WTC11 (cell line): ENCODE results near the gene SYNE4. TPM values are rescaled to one million over a fixed set of nuclear protein-coding genes. Genes with fewer than 3 reads are reported as not detected.

Experiments used
- ATAC-seq: fragments of 200-7000 bp; cut with Tn5 transposase; 2 replicates; pipeline ENCODE4 v1.10.0; 2021; ENCODE audit warnings: mild to moderate bottlenecking, moderate library complexity
- CTCF ChIA-PET: fragments of 300-600 bp; sonication (Branson Sonifier 250); formaldehyde crosslinking; loops from one replicate; lab custom pipeline; 2021; ENCODE audit warnings: antibody characterized with exemption; lab: Charles Lee
- POLR2A ChIA-PET: fragments of 350-600 bp; sonication (Branson Sonifier 250); formaldehyde crosslinking; loops from one replicate; lab custom pipeline; 2021; ENCODE audit warnings: antibody characterized with exemption; lab: Charles Lee
- DNase-seq: peaks from one replicate; pipeline ENCODE4 v3.0.0; 2021; ENCODE audit warnings: low spot score
- H3K27ac Mint-ChIP-seq: 2 replicates; pipeline ENCODE4 v1.8.0; 2021; ENCODE audit warnings: mixed read lengths
- H3K27me3 Mint-ChIP-seq: 2 replicates; pipeline ENCODE4 v1.8.0; 2021; ENCODE audit warnings: low read depth, mild to moderate bottlenecking, moderate library complexity, mixed read lengths
- H3K36me3 Mint-ChIP-seq: 2 replicates; pipeline ENCODE4 v1.8.0; 2021; ENCODE audit warnings: mixed read lengths
- H3K4me1 Mint-ChIP-seq: 2 replicates; pipeline ENCODE4 v1.8.0; 2022; ENCODE audit warnings: mixed read lengths
- H3K4me3 Mint-ChIP-seq: 2 replicates; pipeline ENCODE4 v1.8.0; 2021; ENCODE audit warnings: mild to moderate bottlenecking, moderate library complexity, mixed read lengths
- H3K9me3 Mint-ChIP-seq: 2 replicates; pipeline ENCODE4 v1.8.0; 2021; ENCODE audit warnings: mixed read lengths
- ELF4 ChIP-seq: sonication (generic); formaldehyde crosslinking; IDR thresholded peaks from 2 replicates; pipeline ENCODE4 v1.8.1; 2022; ENCODE audit warnings: low read depth, mild to moderate bottlenecking, moderate library complexity, missing genetic modification reagents
- ETV6 ChIP-seq: sonication (generic); formaldehyde crosslinking; IDR thresholded peaks from 2 replicates; pipeline ENCODE4 v1.8.1; 2022; ENCODE audit warnings: mild to moderate bottlenecking, missing genetic modification reagents
- GABPB1 ChIP-seq: sonication (generic); formaldehyde crosslinking; IDR thresholded peaks from 2 replicates; pipeline ENCODE4 v1.8.1; 2023; ENCODE audit warnings: mild to moderate bottlenecking, missing genetic modification reagents
- HMGA2 ChIP-seq: fragments of 250-450 bp; sonication (Bioruptor Pico); IDR thresholded peaks from 2 replicates; pipeline ENCODE4 v1.4.0; 2021; ENCODE audit warnings: mild to moderate bottlenecking, moderate library complexity
- NFATC4 ChIP-seq: fragments of 250-450 bp; sonication (Bioruptor Pico); IDR thresholded peaks from 2 replicates; pipeline ENCODE4 v1.9.0; 2021; ENCODE audit warnings: mild to moderate bottlenecking
- NR1H2 ChIP-seq: sonication (generic); formaldehyde crosslinking; IDR thresholded peaks from 2 replicates; pipeline ENCODE4 v1.9.0; 2021; ENCODE audit warnings: mild to moderate bottlenecking, moderate library complexity, missing genetic modification reagents
- RELA ChIP-seq: sonication (generic); formaldehyde crosslinking; IDR thresholded peaks from 2 replicates; pipeline ENCODE4 v1.8.1; 2022; ENCODE audit warnings: missing genetic modification reagents, mild to moderate bottlenecking, borderline replicate concordance
- SMAD3 ChIP-seq: sonication (generic); formaldehyde crosslinking; IDR thresholded peaks from 2 replicates; pipeline ENCODE4 v1.8.0; 2022; ENCODE audit warnings: missing genetic modification reagents, mild to moderate bottlenecking, borderline replicate concordance
- SOX15 ChIP-seq: fragments of 250-450 bp; sonication (Bioruptor Pico); IDR thresholded peaks from 2 replicates; pipeline ENCODE4 v1.9.0; 2021; ENCODE audit warnings: mild to moderate bottlenecking
- TCF7 ChIP-seq: sonication (generic); formaldehyde crosslinking; IDR thresholded peaks from 2 replicates; pipeline ENCODE4 v1.8.0; 2022; ENCODE audit warnings: mild to moderate bottlenecking, low read depth, missing genetic modification reagents, moderate library complexity
- ZNF219 ChIP-seq: sonication (generic); formaldehyde crosslinking; IDR thresholded peaks from 2 replicates; pipeline ENCODE4 v1.8.0; 2023; ENCODE audit warnings: missing genetic modification reagents, mild to moderate bottlenecking, borderline replicate concordance
- ZNF423 ChIP-seq: fragments of 250-450 bp; sonication (Bioruptor Pico); IDR thresholded peaks from 2 replicates; pipeline ENCODE4 v2.1.2; 2022; ENCODE audit warnings: mild to moderate bottlenecking, moderate library complexity
- total RNA-seq: library from RNA; stranded (reverse); gene quantifications from 3 replicates; pipeline ENCODE4 v1.2.3, GENCODE V29; 2021
- TF ChIP-seq, protein P1 (sequence below): sonication (generic); formaldehyde crosslinking; IDR thresholded peaks from 2 replicates; pipeline ENCODE4 v1.8.0; 2022; ENCODE audit warnings: mild to moderate bottlenecking, missing genetic modification reagents
- TF ChIP-seq, protein P2 (sequence below): fragments of 250-450 bp; sonication (Bioruptor Pico); IDR thresholded peaks from 2 replicates; pipeline ENCODE4 v2.1.2; 2022; ENCODE audit warnings: mild to moderate bottlenecking, moderate library complexity
- TF ChIP-seq, protein P3 (sequence below): sonication (generic); formaldehyde crosslinking; conservative IDR thresholded peaks from 2 replicates; pipeline ENCODE4 v1.8.1; 2023; ENCODE audit warnings: mild to moderate bottlenecking, low read depth, missing genetic modification reagents, moderate library complexity
- TF ChIP-seq, protein P4 (sequence below): sonication (generic); formaldehyde crosslinking; IDR thresholded peaks from 2 replicates; pipeline ENCODE4 v1.8.1; 2023; ENCODE audit warnings: mild to moderate bottlenecking, missing genetic modification reagents, moderate library complexity
- TF ChIP-seq, protein P5 (sequence below): sonication (generic); formaldehyde crosslinking; IDR thresholded peaks from 2 replicates; pipeline ENCODE4 v1.8.0; 2023; ENCODE audit warnings: mild to moderate bottlenecking, missing genetic modification reagents

Gene SYNE4
- total RNA-seq, 1 experiment from 2014 or later: 17.6 TPM

DNA sequence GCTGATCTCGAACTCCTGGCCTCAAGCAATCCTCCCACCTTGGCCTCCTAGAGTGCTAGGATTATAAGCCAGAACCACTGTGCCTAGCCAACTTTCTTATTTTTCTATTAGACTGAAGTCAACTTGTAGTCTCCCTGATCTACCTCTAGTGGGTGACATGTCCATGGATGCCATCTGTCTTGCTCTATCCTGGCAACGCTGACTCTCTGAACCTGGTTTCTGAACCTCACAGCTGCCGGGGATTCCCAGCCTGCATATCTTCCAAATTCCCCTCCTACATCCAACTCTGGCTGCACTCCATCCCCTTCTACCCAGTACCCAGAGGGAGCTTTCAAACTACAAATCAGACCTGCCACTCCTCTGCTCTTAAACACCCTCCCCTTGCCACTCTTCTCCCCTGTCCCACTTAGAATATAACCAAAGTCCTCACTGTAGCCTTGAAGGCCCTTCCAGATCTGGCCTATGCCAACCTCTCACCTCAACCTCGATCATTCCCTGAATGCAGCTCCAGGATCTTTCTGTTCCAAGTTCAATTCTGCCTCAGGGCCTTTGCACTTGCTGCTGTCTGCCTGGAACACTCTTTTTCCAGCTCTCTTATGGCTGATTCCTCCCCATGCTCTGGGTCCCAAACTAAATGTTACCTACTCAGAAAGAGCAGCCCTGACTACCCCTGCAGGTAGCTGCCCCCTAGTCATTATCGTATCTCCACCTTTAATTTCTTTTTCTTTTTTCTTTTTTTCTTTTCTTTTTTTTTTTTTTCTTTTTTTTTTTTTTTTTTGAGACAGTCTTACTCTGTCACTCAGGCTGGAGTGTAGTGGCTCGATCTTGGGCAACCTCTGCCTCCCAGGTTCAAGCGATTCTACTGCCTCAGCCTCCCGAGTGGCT lies 21.9 kb upstream of the SYNE4 start:
- TF ChIP-seq, protein P1, sequence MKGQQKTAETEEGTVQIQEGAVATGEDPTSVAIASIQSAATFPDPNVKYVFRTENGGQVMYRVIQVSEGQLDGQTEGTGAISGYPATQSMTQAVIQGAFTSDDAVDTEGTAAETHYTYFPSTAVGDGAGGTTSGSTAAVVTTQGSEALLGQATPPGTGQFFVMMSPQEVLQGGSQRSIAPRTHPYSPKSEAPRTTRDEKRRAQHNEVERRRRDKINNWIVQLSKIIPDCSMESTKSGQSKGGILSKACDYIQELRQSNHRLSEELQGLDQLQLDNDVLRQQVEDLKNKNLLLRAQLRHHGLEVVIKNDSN: no peak
- TF ChIP-seq ETV6 (CRISPR knock-in tag): no peak
- no peak for TF ChIP-seq NR1H2 (CRISPR knock-in tag)
- TF ChIP-seq RELA (CRISPR knock-in tag): no peak
- no peak for TF ChIP-seq NFATC4
- TF ChIP-seq, protein P2, sequence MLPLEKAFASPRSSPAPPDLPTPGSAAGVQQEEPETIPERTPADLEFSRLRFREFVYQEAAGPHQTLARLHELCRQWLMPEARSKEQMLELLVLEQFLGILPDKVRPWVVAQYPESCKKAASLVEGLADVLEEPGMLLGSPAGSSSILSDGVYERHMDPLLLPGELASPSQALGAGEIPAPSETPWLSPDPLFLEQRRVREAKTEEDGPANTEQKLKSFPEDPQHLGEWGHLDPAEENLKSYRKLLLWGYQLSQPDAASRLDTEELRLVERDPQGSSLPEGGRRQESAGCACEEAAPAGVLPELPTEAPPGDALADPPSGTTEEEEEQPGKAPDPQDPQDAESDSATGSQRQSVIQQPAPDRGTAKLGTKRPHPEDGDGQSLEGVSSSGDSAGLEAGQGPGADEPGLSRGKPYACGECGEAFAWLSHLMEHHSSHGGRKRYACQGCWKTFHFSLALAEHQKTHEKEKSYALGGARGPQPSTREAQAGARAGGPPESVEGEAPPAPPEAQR: no peak
- TF ChIP-seq SOX15 (CRISPR knock-in tag): no peak
- TF ChIP-seq, protein P3, sequence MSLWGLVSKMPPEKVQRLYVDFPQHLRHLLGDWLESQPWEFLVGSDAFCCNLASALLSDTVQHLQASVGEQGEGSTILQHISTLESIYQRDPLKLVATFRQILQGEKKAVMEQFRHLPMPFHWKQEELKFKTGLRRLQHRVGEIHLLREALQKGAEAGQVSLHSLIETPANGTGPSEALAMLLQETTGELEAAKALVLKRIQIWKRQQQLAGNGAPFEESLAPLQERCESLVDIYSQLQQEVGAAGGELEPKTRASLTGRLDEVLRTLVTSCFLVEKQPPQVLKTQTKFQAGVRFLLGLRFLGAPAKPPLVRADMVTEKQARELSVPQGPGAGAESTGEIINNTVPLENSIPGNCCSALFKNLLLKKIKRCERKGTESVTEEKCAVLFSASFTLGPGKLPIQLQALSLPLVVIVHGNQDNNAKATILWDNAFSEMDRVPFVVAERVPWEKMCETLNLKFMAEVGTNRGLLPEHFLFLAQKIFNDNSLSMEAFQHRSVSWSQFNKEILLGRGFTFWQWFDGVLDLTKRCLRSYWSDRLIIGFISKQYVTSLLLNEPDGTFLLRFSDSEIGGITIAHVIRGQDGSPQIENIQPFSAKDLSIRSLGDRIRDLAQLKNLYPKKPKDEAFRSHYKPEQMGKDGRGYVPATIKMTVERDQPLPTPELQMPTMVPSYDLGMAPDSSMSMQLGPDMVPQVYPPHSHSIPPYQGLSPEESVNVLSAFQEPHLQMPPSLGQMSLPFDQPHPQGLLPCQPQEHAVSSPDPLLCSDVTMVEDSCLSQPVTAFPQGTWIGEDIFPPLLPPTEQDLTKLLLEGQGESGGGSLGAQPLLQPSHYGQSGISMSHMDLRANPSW (CRISPR knock-in tag): no peak
- no peak for TF ChIP-seq ZNF423 (CRISPR knock-in tag)
- TF ChIP-seq, protein P4, sequence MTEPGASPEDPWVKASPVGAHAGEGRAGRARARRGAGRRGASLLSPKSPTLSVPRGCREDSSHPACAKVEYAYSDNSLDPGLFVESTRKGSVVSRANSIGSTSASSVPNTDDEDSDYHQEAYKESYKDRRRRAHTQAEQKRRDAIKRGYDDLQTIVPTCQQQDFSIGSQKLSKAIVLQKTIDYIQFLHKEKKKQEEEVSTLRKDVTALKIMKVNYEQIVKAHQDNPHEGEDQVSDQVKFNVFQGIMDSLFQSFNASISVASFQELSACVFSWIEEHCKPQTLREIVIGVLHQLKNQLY (CRISPR knock-in tag): no peak
- TF ChIP-seq SMAD3 (CRISPR knock-in tag): no peak
- TF ChIP-seq, protein P5, sequence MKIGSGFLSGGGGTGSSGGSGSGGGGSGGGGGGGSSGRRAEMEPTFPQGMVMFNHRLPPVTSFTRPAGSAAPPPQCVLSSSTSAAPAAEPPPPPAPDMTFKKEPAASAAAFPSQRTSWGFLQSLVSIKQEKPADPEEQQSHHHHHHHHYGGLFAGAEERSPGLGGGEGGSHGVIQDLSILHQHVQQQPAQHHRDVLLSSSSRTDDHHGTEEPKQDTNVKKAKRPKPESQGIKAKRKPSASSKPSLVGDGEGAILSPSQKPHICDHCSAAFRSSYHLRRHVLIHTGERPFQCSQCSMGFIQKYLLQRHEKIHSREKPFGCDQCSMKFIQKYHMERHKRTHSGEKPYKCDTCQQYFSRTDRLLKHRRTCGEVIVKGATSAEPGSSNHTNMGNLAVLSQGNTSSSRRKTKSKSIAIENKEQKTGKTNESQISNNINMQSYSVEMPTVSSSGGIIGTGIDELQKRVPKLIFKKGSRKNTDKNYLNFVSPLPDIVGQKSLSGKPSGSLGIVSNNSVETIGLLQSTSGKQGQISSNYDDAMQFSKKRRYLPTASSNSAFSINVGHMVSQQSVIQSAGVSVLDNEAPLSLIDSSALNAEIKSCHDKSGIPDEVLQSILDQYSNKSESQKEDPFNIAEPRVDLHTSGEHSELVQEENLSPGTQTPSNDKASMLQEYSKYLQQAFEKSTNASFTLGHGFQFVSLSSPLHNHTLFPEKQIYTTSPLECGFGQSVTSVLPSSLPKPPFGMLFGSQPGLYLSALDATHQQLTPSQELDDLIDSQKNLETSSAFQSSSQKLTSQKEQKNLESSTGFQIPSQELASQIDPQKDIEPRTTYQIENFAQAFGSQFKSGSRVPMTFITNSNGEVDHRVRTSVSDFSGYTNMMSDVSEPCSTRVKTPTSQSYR: no peak
- no peak for TF ChIP-seq ELF4 (CRISPR knock-in tag)
- TF ChIP-seq HMGA2 (CRISPR knock-in tag): no peak
- no peak for TF ChIP-seq ZNF219 (CRISPR knock-in tag)
- TF ChIP-seq TCF7: no peak
- no peak for TF ChIP-seq GABPB1 (CRISPR knock-in tag)
- TF ChIP-seq, all 79 proteins: peak for 0
- CTCF ChIA-PET: interaction anchor here (1.3 kb wide), 1 partner anchor 16 kb away, joined by 3 read pairs; the partner anchor contains the start of gene ALKBH6
- Mint-ChIP-seq H3K4me3 (no peak overlapping the region), H3K9me3 (no peaks in the 10 kb centered on the region), H3K27me3 (peaks cover 28% of the 10 kb centered on the region), H3K36me3 (no peaks in the 10 kb centered on the region), H3K4me1 (peaks cover 6% of the 10 kb centered on the region), H3K27ac (no peak overlapping the region)
- POLR2A ChIA-PET: no interaction called here
- ATAC-seq (no peak), DNase-seq (no peak)
